Fibroblast of lung (primary cell): ENCODE measurements around the gene RAB3A. TPM values are rescaled to one million over a fixed set of nuclear protein-coding genes. Genes with fewer than 3 reads are reported as not detected.

Experiments used
- DNase-seq, 2 donors: peaks; one replicate each; pipeline versions ENCODE4 v3.0.0 to v3.0.0-alpha.2; 2010; ENCODE audit warnings: low read depth in 2 of 2
- H2AFZ ChIP-seq: 2 replicates; pipeline ENCODE4 v1.5.1; 2012; ENCODE audit warnings: low read length, control low read depth, inconsistent platforms
- H3K27ac ChIP-seq: 2 replicates; pipeline ENCODE4 v1.5.1; 2011; ENCODE audit warnings: low read length, control low read depth; ENCODE audit not compliant: insufficient read depth
- H3K27me3 ChIP-seq: 2 replicates; pipeline ENCODE4 v1.5.1; 2011; ENCODE audit warnings: mild to moderate bottlenecking, low read length; ENCODE audit not compliant: control insufficient read depth, insufficient read depth
- H3K36me3 ChIP-seq: 2 replicates; pipeline ENCODE4 v1.5.1; 2011; ENCODE audit warnings: low read length; ENCODE audit not compliant: control insufficient read depth, insufficient read depth
- H3K4me1 ChIP-seq: 2 replicates; pipeline ENCODE4 v1.5.1; 2011; ENCODE audit warnings: low read length; ENCODE audit not compliant: control insufficient read depth, insufficient read depth; ENCODE audit errors: extremely low read depth
- H3K4me2 ChIP-seq: 2 replicates; pipeline ENCODE4 v1.5.1; 2011; ENCODE audit warnings: low read length, control low read depth; ENCODE audit not compliant: insufficient read depth; ENCODE audit errors: extremely low read depth
- H3K4me3 ChIP-seq, 4 experiments: fragments of 200-600 bp in 1 of 4; sonication (generic) in 1 of 4; replicated peaks in 1 of 4; 2 replicates each; pipeline ENCODE4 v1.5.1; 2011 to 2016; ENCODE audit warnings: low read length in 4 of 4, low read depth in 3 of 4, mild to moderate bottlenecking in 3 of 4, control low read depth in 2 of 4, inconsistent platforms in 1 of 4, mixed read lengths in 1 of 4; ENCODE audit not compliant: insufficient read depth in 1 of 4; ENCODE audit errors: control extremely low read depth in 1 of 4
- H3K79me2 ChIP-seq: 2 replicates; pipeline ENCODE4 v1.5.1; 2012; ENCODE audit warnings: mild to moderate bottlenecking, low read length, inconsistent platforms; ENCODE audit not compliant: control insufficient read depth, insufficient read depth
- H3K9ac ChIP-seq: 2 replicates; pipeline ENCODE4 v1.5.1; 2011; ENCODE audit warnings: mild to moderate bottlenecking, low read length, control low read depth; ENCODE audit not compliant: insufficient read depth
- H3K9me3 ChIP-seq: 2 replicates; pipeline ENCODE4 v1.5.1; 2012; ENCODE audit warnings: low read depth, low read length; ENCODE audit not compliant: control insufficient read depth, insufficient read depth
- H4K20me1 ChIP-seq: 2 replicates; pipeline ENCODE4 v1.5.1; 2011; ENCODE audit warnings: low read length; ENCODE audit not compliant: control insufficient read depth, insufficient read depth; ENCODE audit errors: extremely low read depth
- EZH2 ChIP-seq: IDR thresholded peaks from 2 replicates; pipeline ENCODE4 v1.5.1; 2012; ENCODE audit warnings: low read length, control low read depth, mild to moderate bottlenecking; ENCODE audit errors: missing control alignments
- polyA plus RNA-seq, 2 donors: library from polyadenylated mRNA; depleted of rRNA in 1 of 2; stranded (reverse) in 1 of 2; unstranded in 1 of 2; fragments of >200 nt; gene quantifications; 2 replicates each; pipeline ENCODE4 v1.2.1, GENCODE V29; 2011 to 2012; ENCODE audit warnings: missing spikeins in 1 of 2
- total RNA-seq: library from RNA; depleted of rRNA; stranded (reverse); fragments of >200 nt; gene quantifications from 2 replicates; pipeline ENCODE4 v1.2.1, GENCODE V29; 2014
- TF ChIP-seq, protein P1 (sequence below), 2 donors: IDR thresholded peaks in 1 of 2; conservative IDR thresholded peaks in 1 of 2; 1 replicate in 1 of 2; 2 replicates in 1 of 2; pipeline ENCODE4 v1.5.1; 2011 to 2012; ENCODE audit warnings: low read length in 2 of 2, control low read depth in 1 of 2, inconsistent platforms in 1 of 2, low read depth in 1 of 2, mild to moderate bottlenecking in 1 of 2

The RAB3A gene
- total and polyA plus RNA-seq, 2 donors (not counting 1 experiment from before 2014, with no cell fraction given), result 2.0 to 3.6 TPM

DNA sequence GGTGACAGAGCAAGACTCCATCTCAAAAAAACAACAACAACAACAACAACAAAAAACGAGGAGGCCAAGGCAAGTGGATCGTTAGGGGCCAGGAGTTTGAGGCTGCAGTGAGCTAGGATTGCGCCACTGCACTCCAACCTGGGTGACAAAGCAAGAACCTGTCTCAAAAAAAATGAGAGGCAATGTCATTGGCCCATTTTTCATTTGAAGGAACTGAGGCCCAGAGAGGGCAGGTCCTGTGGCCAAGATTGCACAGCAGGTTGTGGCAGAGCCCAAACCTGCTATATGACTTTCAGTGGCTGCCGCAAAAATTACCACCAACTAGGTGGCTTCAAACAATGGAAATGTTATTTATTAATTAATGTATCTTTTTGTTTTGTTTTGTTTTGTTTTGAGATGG, 45.4 kb downstream of the RAB3A start:
- TF ChIP-seq, protein P1, sequence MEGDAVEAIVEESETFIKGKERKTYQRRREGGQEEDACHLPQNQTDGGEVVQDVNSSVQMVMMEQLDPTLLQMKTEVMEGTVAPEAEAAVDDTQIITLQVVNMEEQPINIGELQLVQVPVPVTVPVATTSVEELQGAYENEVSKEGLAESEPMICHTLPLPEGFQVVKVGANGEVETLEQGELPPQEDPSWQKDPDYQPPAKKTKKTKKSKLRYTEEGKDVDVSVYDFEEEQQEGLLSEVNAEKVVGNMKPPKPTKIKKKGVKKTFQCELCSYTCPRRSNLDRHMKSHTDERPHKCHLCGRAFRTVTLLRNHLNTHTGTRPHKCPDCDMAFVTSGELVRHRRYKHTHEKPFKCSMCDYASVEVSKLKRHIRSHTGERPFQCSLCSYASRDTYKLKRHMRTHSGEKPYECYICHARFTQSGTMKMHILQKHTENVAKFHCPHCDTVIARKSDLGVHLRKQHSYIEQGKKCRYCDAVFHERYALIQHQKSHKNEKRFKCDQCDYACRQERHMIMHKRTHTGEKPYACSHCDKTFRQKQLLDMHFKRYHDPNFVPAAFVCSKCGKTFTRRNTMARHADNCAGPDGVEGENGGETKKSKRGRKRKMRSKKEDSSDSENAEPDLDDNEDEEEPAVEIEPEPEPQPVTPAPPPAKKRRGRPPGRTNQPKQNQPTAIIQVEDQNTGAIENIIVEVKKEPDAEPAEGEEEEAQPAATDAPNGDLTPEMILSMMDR (conservative IDR thresholded peaks at IDR 0.05 in 1 of 2, IDR thresholded peaks at IDR 0.05 in 1 of 2; ENCODE audit: low read depth in 1 of 2, low read length in 2 of 2), result no peak
- no peak for TF ChIP-seq EZH2
- no peak for DNase-seq
- H3K4me1 ChIP-seq, result peaks cover 19% of the 10 kb centered on the region
- no peak overlapping the region for H3K4me2 ChIP-seq
- no peaks in the 10 kb centered on the region for H3K27me3 ChIP-seq
- H3K9me3 ChIP-seq, result no peaks in the 10 kb centered on the region
- peaks cover 12% of the 10 kb centered on the region for H3K79me2 ChIP-seq
- H3K27ac ChIP-seq, result no peak overlapping the region
- no peaks in the 10 kb centered on the region for H4K20me1 ChIP-seq
- H3K4me3 ChIP-seq, result no peak overlapping the region
- H2AFZ ChIP-seq, result no peak overlapping the region
- peaks cover 19% of the 10 kb centered on the region for H3K36me3 ChIP-seq
- no peak overlapping the region for H3K9ac ChIP-seq

DNA sequence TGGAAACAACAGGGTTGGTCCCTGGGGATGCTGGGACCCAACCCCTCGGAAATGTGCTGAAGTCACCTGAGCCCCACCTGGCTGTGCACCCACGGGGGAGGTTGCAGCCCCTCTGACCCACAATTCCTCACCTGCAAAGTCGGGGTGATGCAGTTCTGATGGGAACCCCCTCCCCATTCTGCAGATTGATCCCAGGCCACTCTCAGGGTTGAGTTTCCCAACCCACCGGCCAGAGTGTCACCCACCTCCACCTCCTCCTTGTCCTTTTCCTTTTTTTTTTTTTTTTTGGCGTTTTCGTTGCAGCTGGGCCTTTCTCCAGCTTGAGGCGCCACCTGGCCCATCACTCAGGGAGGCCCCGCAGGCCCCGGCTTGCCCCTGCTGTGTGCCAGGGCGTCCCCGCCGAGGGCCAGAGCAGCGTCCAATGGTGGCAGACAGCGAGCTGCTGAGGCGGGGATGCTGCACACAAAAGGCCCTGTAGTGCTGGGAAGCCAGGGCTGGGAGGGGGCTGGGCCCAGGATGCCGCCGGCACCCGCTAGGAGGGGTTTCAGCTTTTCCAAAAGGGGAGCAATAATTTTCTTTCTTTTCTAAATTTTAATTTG, 46.3 kb downstream of the RAB3A start:
- H3K4me1 ChIP-seq, result peaks cover 19% of the 10 kb centered on the region
- no peak for DNase-seq
- TF ChIP-seq, protein P1 (conservative IDR thresholded peaks at IDR 0.05 in 1 of 2, IDR thresholded peaks at IDR 0.05 in 1 of 2; ENCODE audit: low read depth in 1 of 2, low read length in 2 of 2), result no peak
- no peak for TF ChIP-seq EZH2
- peaks cover 14% of the 10 kb centered on the region for H3K36me3 ChIP-seq
- no peak overlapping the region for H3K4me2 ChIP-seq
- H3K27ac ChIP-seq, result no peak overlapping the region
- no peaks in the 10 kb centered on the region for H3K9me3 ChIP-seq
- H3K79me2 ChIP-seq, result peaks cover 15% of the 10 kb centered on the region
- H3K27me3 ChIP-seq, result no peaks in the 10 kb centered on the region
- no peak overlapping the region for H2AFZ ChIP-seq
- no peaks in the 10 kb centered on the region for H4K20me1 ChIP-seq
- H3K9ac ChIP-seq, result no peak overlapping the region
- H3K4me3 ChIP-seq, result no peak overlapping the region

DNA sequence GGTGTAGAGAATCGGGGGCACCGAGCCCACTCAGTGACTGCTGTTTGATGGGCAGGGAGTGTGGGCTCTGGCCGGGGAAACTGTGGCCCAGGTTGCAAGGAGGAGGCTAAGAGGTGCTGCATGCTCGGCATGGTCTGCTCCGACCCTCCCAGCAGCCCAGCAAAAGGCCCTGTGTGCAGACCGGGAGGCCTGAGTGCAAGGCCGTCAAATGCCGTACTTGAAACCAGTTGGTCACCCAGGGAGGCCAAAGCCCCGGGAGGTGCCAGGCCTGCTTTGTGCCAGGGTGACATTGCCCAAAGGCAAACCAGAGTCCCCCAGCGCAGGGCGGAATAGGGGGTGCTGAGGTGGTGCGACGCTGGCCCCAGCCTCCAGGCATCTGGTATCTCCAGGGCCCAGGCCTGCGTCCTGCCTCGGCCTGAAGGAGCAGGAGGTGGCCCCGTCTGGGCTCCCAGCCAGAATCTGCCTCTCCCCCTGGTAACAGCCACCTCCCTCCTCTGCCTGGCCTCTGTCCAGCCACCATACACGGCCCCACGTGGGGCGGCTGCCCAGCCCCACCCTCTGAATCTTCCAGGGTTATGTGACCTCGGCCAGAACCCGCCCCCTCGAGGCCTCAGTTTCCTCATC, 46.9 kb downstream of the RAB3A start:
- Histone ChIP-seq H3K27ac (no peak overlapping the region), H3K4me3 (no peak overlapping the region)

More for the DNA sequence above, 46.9 kb downstream of the RAB3A start:
- Histone ChIP-seq H3K9me3 (no peaks in the 10 kb centered on the region), H4K20me1 (no peaks in the 10 kb centered on the region), H3K4me2 (no peak overlapping the region), H3K4me1 (peaks cover 19% of the 10 kb centered on the region), H3K9ac (no peak overlapping the region), H3K27me3 (no peaks in the 10 kb centered on the region), H3K79me2 (peaks cover 15% of the 10 kb centered on the region), H3K36me3 (peaks cover 11% of the 10 kb centered on the region), H2AFZ (no peak overlapping the region)
- DNase-seq, result peak; percentile 82 to 93
- TF ChIP-seq, protein P1 (conservative IDR thresholded peaks at IDR 0.05 in 1 of 2, IDR thresholded peaks at IDR 0.05 in 1 of 2; ENCODE audit: low read depth in 1 of 2, low read length in 2 of 2), result no peak
- no peak for TF ChIP-seq EZH2
